Astrocyte of the spinal cord (primary cell): ENCODE results near the gene BAZ2B.

ENCODE experiments used
- DNase-seq: peaks from one replicate; pipeline ENCODE4 v3.0.0; 2011; ENCODE audit warnings: low read depth, low spot score
- H3K4me3 ChIP-seq: 2 replicates; pipeline ENCODE4 v1.5.1; 2011; ENCODE audit warnings: low read depth, mild to moderate bottlenecking, low read length, moderate library complexity
- CTCF ChIP-seq: IDR thresholded peaks from 2 replicates; pipeline ENCODE4 v1.5.1; 2012; ENCODE audit warnings: low read depth, mild to moderate bottlenecking, low read length, inconsistent platforms
- in situ Hi-C: cut with HindIII; loops from 2 replicates; pipeline ENCODE4 v1.10.0; 2017; ENCODE audit warnings: low sequenced_read_pairs

The BAZ2B gene

GRCh38 chr2:159326569-159327255 is 289.6 kb downstream of the BAZ2B start:
- in situ Hi-C loops, result no loop called here
- H3K4me3 ChIP-seq, result no peak overlapping the region
- no peak for TF ChIP-seq CTCF
- peak; percentile 10 for DNase-seq

- no peak overlapping the region for H3K4me3 ChIP-seq
- no peak for TF ChIP-seq CTCF
- in situ Hi-C loops, result no loop called here
- DNase-seq, result no peak
Measured at GRCh38 chr2:159322419-159322818, 293.9 kb downstream of the BAZ2B start.

DNA sequence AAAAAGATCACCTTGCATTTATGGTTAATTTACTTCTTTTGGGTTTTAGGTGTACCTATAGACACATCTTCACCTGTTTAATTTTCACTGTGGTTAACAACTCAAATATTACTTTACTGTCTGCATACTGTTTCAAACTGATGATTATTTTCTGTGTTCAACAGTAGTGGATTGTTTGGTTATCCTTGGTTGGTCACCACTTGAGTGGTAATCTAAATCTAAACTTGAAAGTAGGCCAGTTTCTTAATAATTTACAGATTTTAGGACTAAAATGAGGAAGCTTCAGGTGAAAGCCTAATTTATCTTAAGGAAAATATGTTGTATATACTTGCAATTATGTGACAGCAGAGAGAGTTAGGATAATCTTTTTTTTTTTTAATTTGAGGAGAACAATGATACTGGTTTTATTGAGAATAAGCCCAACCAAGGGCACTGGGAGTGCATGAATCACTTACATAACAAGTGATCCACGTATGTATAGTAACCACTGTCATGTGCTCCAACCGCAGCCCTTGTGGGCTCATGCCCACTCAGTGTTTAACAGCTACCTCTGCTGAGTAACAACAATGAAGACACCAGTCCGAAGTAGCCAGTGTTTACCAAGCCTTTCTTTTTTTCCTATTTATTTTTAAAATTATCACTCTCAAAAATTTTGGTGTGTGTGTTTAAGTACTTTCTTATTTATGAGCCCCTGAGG is 298.8 kb downstream of the BAZ2B start:
- H3K4me3 ChIP-seq, result no peak overlapping the region
- peak; percentile 4 for DNase-seq
- no peak for TF ChIP-seq CTCF
- in situ Hi-C loops, result no loop called here

DNA sequence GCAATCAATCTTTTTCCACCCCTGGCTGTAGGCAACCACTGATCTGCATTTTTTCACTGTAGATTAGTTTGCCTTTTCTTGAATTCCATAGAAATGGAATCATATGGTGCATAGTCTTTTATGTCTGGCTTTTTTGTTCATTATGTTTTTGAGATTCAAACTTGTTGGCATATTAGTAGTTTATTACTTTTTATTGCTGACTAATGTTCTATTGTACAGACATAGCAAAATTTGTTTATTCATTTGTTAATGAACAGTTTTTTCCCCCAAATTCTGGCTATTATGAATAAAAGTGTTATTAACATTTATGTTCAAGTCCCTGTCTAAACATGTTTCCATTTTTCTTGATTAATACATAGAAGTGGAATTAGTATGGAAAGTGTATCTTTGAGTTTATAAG is 308.4 kb downstream of the BAZ2B start:
- in situ Hi-C loops, result no loop called here
- DNase-seq, result no peak
- TF ChIP-seq CTCF, result no peak

DNA sequence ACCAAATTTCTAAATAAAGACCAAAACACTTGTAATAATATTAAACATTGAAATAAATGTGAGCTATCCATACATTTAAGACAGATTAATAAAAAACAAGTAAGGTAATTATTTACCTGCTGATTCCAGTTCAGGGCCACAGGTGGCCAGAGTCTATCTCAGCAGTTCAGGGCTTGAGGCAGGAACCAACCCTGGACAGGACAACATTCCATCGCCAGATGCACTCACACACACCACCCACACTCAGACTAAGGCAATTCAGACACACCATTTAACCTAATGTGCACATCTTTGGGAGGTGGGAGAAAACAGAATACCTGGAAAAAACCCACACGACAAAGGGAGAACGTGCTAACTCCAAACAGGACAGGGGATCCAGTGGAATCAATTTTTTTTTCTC is 315.8 kb downstream of the BAZ2B start:
- no peak for DNase-seq
- no peak for TF ChIP-seq CTCF
- H3K4me3 ChIP-seq, result no peak overlapping the region
- in situ Hi-C loops, result no loop called here

More for the DNA sequence above, 308.4 kb downstream of the BAZ2B start:
- H3K4me3 ChIP-seq, result no peak overlapping the region

DNA sequence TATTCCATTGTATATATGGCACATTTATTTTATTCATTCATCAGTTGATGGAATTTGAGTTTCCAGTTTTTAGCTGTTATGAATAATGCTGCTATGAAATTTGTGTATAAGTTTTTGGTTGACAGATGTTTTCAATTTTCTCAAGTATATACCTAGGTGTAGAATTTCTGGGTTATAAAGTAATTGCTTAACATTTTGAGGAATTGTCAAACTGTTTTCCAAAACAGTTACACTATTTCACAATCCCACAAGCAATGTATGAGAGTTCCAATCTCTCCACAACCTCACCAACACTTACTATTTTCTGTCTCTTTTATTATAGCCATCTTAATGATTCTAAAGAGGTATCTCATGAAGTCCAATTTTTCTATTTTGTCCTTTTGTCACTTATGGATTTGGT is 317.4 kb downstream of the BAZ2B start:
- H3K4me3 ChIP-seq, result no peak overlapping the region
- in situ Hi-C loops, result no loop called here
- no peak for TF ChIP-seq CTCF
- no peak for DNase-seq
